Endothelial cell of umbilical vein (primary cell): ENCODE results near the gene LMAN1L. TPM values are rescaled to one million over a fixed set of nuclear protein-coding genes. Genes with fewer than 3 reads are reported as not detected.

Source experiments
- BruUV-seq: library from RNA; stranded (reverse); fragments of 400-500 nt; replicated peaks from 2 replicates; lab custom pipeline; 2021; lab: Mats Ljungman, UMichigan
- CTCF ChIA-PET: fragments of 300-600, 350-600 bp; sonication (Branson Sonifier 250); formaldehyde crosslinking; loops from one replicate; lab custom pipeline; 2021; ENCODE audit warnings: antibody characterized with exemption, inconsistent platforms; lab: Charles Lee
- POLR2A ChIA-PET: fragments of 300-600, 350-600 bp; sonication (Branson Sonifier 250); formaldehyde crosslinking; loops from one replicate; lab custom pipeline; 2021; ENCODE audit warnings: antibody characterized with exemption, inconsistent platforms; lab: Charles Lee
- DNase-seq: peaks from one replicate; pipeline ENCODE4 v3.0.0-alpha.2; 2011; ENCODE audit warnings: low read depth, low spot score
- FAIRE-seq: peaks from 2 replicates; lab custom pipeline; 2011; peaks lifted over from hg19 to GRCh38; lab: Jason Lieb, UNC
- H2AFZ ChIP-seq: 2 replicates; pipeline ENCODE4 v1.6.0; 2012; ENCODE audit warnings: low read depth, low read length, control low read depth, inconsistent platforms
- H3K27ac ChIP-seq: 2 replicates; pipeline ENCODE4 v1.5.1; 2011; ENCODE audit warnings: low read depth, mild to moderate bottlenecking, control low read depth, low read length, moderate library complexity; ENCODE audit not compliant: insufficient read depth
- H3K27me3 ChIP-seq, 2 experiments: 2 replicates each; pipeline versions ENCODE4 v1.6.0 to v1.6.1; 2011; ENCODE audit warnings: low read length in 2 of 2, mixed read lengths in 1 of 2; ENCODE audit not compliant: control insufficient read depth in 2 of 2, insufficient read depth in 2 of 2
- H3K36me3 ChIP-seq, 2 experiments: 2 replicates in 1 of 2; 3 replicates in 1 of 2; pipeline ENCODE4 v1.5.1; 2011; ENCODE audit warnings: low read length in 2 of 2, mild to moderate bottlenecking in 1 of 2, moderate library complexity in 1 of 2; ENCODE audit not compliant: control insufficient read depth in 2 of 2, insufficient read depth in 2 of 2; ENCODE audit errors: extremely low read depth in 1 of 2
- H3K4me1 ChIP-seq: 3 replicates; pipeline ENCODE4 v1.5.1; 2011; ENCODE audit warnings: mild to moderate bottlenecking, low read length; ENCODE audit not compliant: control insufficient read depth, insufficient read depth; ENCODE audit errors: extremely low read depth
- H3K4me2 ChIP-seq: 2 replicates; pipeline ENCODE4 v1.6.1; 2011; ENCODE audit warnings: low read length, control low read depth, mixed read lengths; ENCODE audit not compliant: insufficient read depth
- H3K4me3 ChIP-seq, 3 experiments: fragments of 200-600 bp in 1 of 3; sonication (generic), shearing (Covaris generic) in 1 of 3; replicated peaks in 1 of 3; 2 replicates each; pipeline ENCODE4 v1.5.1; 2011 to 2016; ENCODE audit warnings: control low read depth in 3 of 3, low read length in 3 of 3, mild to moderate bottlenecking in 2 of 3, inconsistent platforms in 1 of 3, low read depth in 1 of 3, moderate library complexity in 1 of 3; ENCODE audit not compliant: insufficient read depth in 1 of 3
- H3K79me2 ChIP-seq: 2 replicates; pipeline ENCODE4 v1.6.0; 2012; ENCODE audit warnings: low read length, inconsistent platforms; ENCODE audit not compliant: control insufficient read depth, insufficient read depth
- H3K9ac ChIP-seq: replicated peaks from 2 replicates; pipeline ENCODE3; 2011; ENCODE audit warnings: low read length, control low read depth; ENCODE audit not compliant: insufficient read depth; ENCODE audit errors: extremely low read depth
- H3K9me1 ChIP-seq: replicated peaks from 3 replicates; pipeline ENCODE4 v1.6.0; 2011; ENCODE audit warnings: mild to moderate bottlenecking, low read length; ENCODE audit not compliant: control insufficient read depth, insufficient read depth; ENCODE audit errors: extremely low read depth
- H3K9me3 ChIP-seq: replicated peaks from 2 replicates; pipeline ENCODE4 v1.5.1; 2012; ENCODE audit warnings: low read length, inconsistent platforms; ENCODE audit not compliant: control insufficient read depth, insufficient read depth
- H4K20me1 ChIP-seq: replicated peaks from 2 replicates; pipeline ENCODE3; 2011; ENCODE audit warnings: mild to moderate bottlenecking, low read length; ENCODE audit not compliant: control insufficient read depth, insufficient read depth; ENCODE audit errors: extremely low read depth
- CTCF ChIP-seq, 2 donors: IDR thresholded peaks; 1 replicate in 1 of 2; 2 replicates in 1 of 2; pipeline ENCODE4 v1.5.1; 2011; ENCODE audit warnings: low read length in 2 of 2, mild to moderate bottlenecking in 2 of 2, moderate library complexity in 2 of 2, control low read depth in 1 of 2, inconsistent platforms in 1 of 2, low read depth in 1 of 2; ENCODE audit not compliant: insufficient read depth in 1 of 2; ENCODE audit errors: extremely low read depth in 1 of 2
- EZH2 ChIP-seq: IDR thresholded peaks from 2 replicates; pipeline ENCODE4 v1.6.1; 2012; ENCODE audit warnings: borderline replicate concordance, low read depth, mild to moderate bottlenecking, moderate library complexity, low read length, inconsistent platforms; ENCODE audit not compliant: severe bottlenecking
- FOS ChIP-seq: IDR thresholded peaks from 2 replicates; pipeline ENCODE4 v1.6.1; 2011; ENCODE audit warnings: mild to moderate bottlenecking, low read length, moderate library complexity, borderline replicate concordance; ENCODE audit not compliant: insufficient read depth
- GATA2 ChIP-seq: IDR thresholded peaks from 2 replicates; pipeline ENCODE4 v1.7.0; 2011; ENCODE audit warnings: low read depth, mild to moderate bottlenecking, moderate library complexity, mixed read lengths, low read length; ENCODE audit not compliant: insufficient read length, insufficient read depth
- JUN ChIP-seq: IDR thresholded peaks from 2 replicates; pipeline ENCODE4 v1.6.1; 2011; ENCODE audit warnings: borderline replicate concordance, low read depth; ENCODE audit not compliant: insufficient read length, insufficient read depth
- MAX ChIP-seq: IDR thresholded peaks from 2 replicates; pipeline ENCODE4 v1.6.1; 2011; ENCODE audit not compliant: insufficient read depth, insufficient read length
- MYC ChIP-seq: IDR thresholded peaks from one replicate; pipeline ENCODE4 v1.6.1; 2011; ENCODE audit warnings: mild to moderate bottlenecking, low read depth, low read length
- POLR2A ChIP-seq: IDR thresholded peaks from 2 replicates; pipeline ENCODE4 v1.6.1; 2012; ENCODE audit warnings: low read depth, mild to moderate bottlenecking, control low read depth, low read length
- POLR2AphosphoS5 ChIP-seq: IDR thresholded peaks from 2 replicates; pipeline ENCODE4 v1.6.1; 2012; ENCODE audit warnings: low read depth, mild to moderate bottlenecking, control low read depth, low read length, moderate library complexity; ENCODE audit not compliant: insufficient read depth
- dilution Hi-C: fragments of 300-500 bp; cut with MboI; formaldehyde crosslinking; loops from one replicate; pipeline ENCODE4 v1.15.0; 2019; ENCODE audit warnings: low sequenced_read_pairs; ENCODE audit not compliant: extremely low pct_ligation_motif_present
- intact Hi-C: fragments of 100-400 bp; cut with micrococcal nuclease; formaldehyde crosslinking; loops from one replicate; pipeline ENCODE4 v1.10.0; 2022
- polyA plus RNA-seq, 4 experiments: library from polyadenylated mRNA; depleted of rRNA in 3 of 4; stranded (reverse) in 3 of 4; unstranded in 1 of 4; fragments of >200 nt; gene quantifications; 2 replicates each; pipeline versions ENCODE4 v1.2.1 to v1.2.3, GENCODE V29; 2011 to 2012; ENCODE audit warnings: missing spikeins in 1 of 4
- total RNA-seq: library from RNA; stranded (reverse); gene quantifications from 2 replicates; pipeline ENCODE4 v1.2.3, GENCODE V29; 2021

Gene LMAN1L
- total and polyA plus RNA-seq, 2 donors (not counting 3 experiments of a cell fraction or from before 2014, with no cell fraction given) = not detected

DNA sequence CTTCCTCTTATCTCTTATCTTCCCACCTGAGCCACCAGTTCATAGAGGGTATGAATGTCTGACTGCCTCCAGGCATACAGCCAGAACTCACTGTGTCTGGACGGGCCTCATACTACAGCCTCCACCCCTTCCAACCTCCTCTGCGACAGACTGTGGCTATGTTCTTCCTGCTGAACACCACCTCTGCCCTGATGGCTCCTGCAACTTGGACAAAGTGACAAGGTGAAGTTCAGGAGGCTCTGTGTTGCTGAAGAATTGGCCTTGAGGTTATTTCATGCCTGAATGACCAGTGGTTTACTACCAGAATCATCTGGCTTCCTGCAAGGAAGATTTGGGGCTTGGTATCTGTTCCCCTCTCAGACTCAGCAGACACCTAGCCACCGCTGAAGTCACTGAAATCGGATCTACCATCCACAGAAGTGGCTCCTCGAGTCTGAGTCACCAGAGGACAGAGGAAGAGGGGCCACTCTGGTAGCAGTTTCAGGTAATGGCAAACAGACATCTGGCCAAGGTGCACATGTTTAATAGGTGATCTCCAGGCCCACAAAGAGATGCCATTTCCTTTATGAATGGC, 44.5 kb downstream of the LMAN1L start:
- Histone ChIP-seq H3K4me3 (no peak overlapping the region), H3K9ac (no peak overlapping the region), H3K4me2 (no peak overlapping the region), H3K27ac (no peak overlapping the region), H3K9me1 (no peaks in the 10 kb centered on the region), H3K9me3 (no peaks in the 10 kb centered on the region), H2AFZ (no peak overlapping the region), H3K4me1 (no peaks in the 10 kb centered on the region), H3K36me3 (peaks cover 0 to 25% of the 10 kb centered on the region in 2 experiments), H3K27me3 (no peaks in the 10 kb centered on the region), H3K79me2 (peaks cover 11% of the 10 kb centered on the region), H4K20me1 (no peaks in the 10 kb centered on the region)
- BruUV-seq = no TSS peak
- TF ChIP-seq FOS (no peak), MAX (no peak), JUN (no peak), GATA2 (no peak), CTCF (IDR thresholded peaks at IDR 0.05; ENCODE audit: extremely low read depth in 1 of 2, insufficient read depth in 1 of 2, low read depth in 1 of 2, low read length in 2 of 2) (no peak), EZH2 (no peak), POLR2A (no peak), POLR2AphosphoS5 (no peak), MYC (no peak)
- ChIA-PET POLR2A (no interaction called here), CTCF (interaction anchor here (1.0 to 3.6 kb wide), 7 partner anchors 13 to 226 kb away, joined by 3 to 14 read pairs (median 6); no protein-coding TSS in a partner anchor)
- dilution Hi-C loops (no loop called here), intact Hi-C loops (no loop called here)
- no peak for DNase-seq
- FAIRE-seq = no peak
